A549 (cell line): ENCODE results near the gene NDC80. TPM values are rescaled to one million over a fixed set of nuclear protein-coding genes. Genes with fewer than 3 reads are reported as not detected.
A peak's percentile ranks its signal among the peaks of the same experiment; 100 is the strongest.

Source experiments
- BCL3 ChIP-seq: fragments of >200 bp; sonication (Bioruptor Twin); formaldehyde crosslinking; IDR thresholded peaks from 3 replicates; pipeline ENCODE4 v1.6.1; 2016
- CHD2 ChIP-seq: fragments of 150-350 bp; IDR thresholded peaks from 2 replicates; pipeline ENCODE4 v1.6.1; 2014; ENCODE audit warnings: low read length; ENCODE audit not compliant: partially characterized antibody
- CHD4 ChIP-seq: fragments of 200-600 bp; sonication (generic); IDR thresholded peaks from 2 replicates; pipeline ENCODE4 v1.6.1; 2016; ENCODE audit warnings: antibody characterized with exemption, mild to moderate bottlenecking, borderline replicate concordance
- FOSL2 ChIP-seq, 2 experiments: fragments of 450-650 bp in 1 of 2; fragments of >200 bp in 1 of 2; sonication (Bioruptor Twin) in 1 of 2; formaldehyde crosslinking; IDR thresholded peaks; 2 replicates each; pipeline versions ENCODE4 v1.5.0 to v1.6.1; 2016 to 2020; ENCODE audit warnings: mild to moderate bottlenecking in 1 of 2, moderate library complexity in 1 of 2
- FOXS1 ChIP-seq: fragments of 250-450 bp; sonication (Bioruptor Pico); IDR thresholded peaks from 2 replicates; pipeline ENCODE4 v1.5.0; 2020; ENCODE audit warnings: mild to moderate bottlenecking, moderate library complexity
- HES2 ChIP-seq: fragments of >200 bp; sonication (Bioruptor Twin); formaldehyde crosslinking; IDR thresholded peaks from 2 replicates; pipeline ENCODE4 v1.6.1; 2016
- HEYL ChIP-seq: fragments of 250-450 bp; sonication (Bioruptor Pico); IDR thresholded peaks from 2 replicates; pipeline ENCODE4 v1.8.0; 2021; ENCODE audit warnings: mild to moderate bottlenecking, moderate library complexity
- HMGXB4 ChIP-seq: fragments of 250-450 bp; sonication (Bioruptor Pico); IDR thresholded peaks from 2 replicates; pipeline ENCODE4 v1.5.0; 2021; ENCODE audit warnings: mild to moderate bottlenecking, moderate library complexity, borderline replicate concordance
- HOXA7 ChIP-seq: fragments of 250-450 bp; sonication (Bioruptor Pico); IDR thresholded peaks from 2 replicates; pipeline ENCODE4 v1.5.0; 2020; ENCODE audit warnings: mild to moderate bottlenecking, moderate library complexity
- JUN ChIP-seq, 2 experiments: fragments of >200 bp; sonication (Bioruptor Twin); formaldehyde crosslinking; IDR thresholded peaks; 2 replicates in 1 of 2; 3 replicates in 1 of 2; pipeline ENCODE4 v1.6.1; 2016 to 2017
- JUNB ChIP-seq: fragments of >200 bp; sonication (Bioruptor Twin); formaldehyde crosslinking; IDR thresholded peaks from 2 replicates; pipeline ENCODE4 v1.6.1; 2016
- MAZ ChIP-seq: fragments of 150-350 bp; IDR thresholded peaks from 2 replicates; pipeline ENCODE4 v1.6.1; 2014; ENCODE audit warnings: antibody characterized with exemption, low read depth, low read length, borderline replicate concordance
- PBX3 ChIP-seq: IDR thresholded peaks from 2 replicates; pipeline ENCODE4 v1.6.1; 2012
- POLR2AphosphoS2 ChIP-seq: conservative IDR thresholded peaks from 2 replicates; pipeline ENCODE4 v1.6.1; 2012; ENCODE audit warnings: low read length, improper control_type of control experiment, inconsistent platforms
- RCOR1 ChIP-seq: fragments of 150-350 bp; IDR thresholded peaks from 2 replicates; pipeline ENCODE4 v1.6.1; 2014; ENCODE audit warnings: antibody characterized with exemption, low read length, low read depth
- REST ChIP-seq: fragments of 200-600 bp; sonication (generic); IDR thresholded peaks from 2 replicates; pipeline ENCODE4 v1.6.1; 2016; ENCODE audit warnings: antibody characterized with exemption, mild to moderate bottlenecking, moderate library complexity
- RFX5 ChIP-seq: fragments of 450-650 bp; IDR thresholded peaks from 2 replicates; pipeline ENCODE4 v1.7.1; 2014; ENCODE audit warnings: antibody characterized with exemption, mild to moderate bottlenecking, moderate library complexity
- RNF2 ChIP-seq: fragments of 200-600 bp; sonication (generic); IDR thresholded peaks from 2 replicates; pipeline ENCODE4 v1.6.1; 2016; ENCODE audit warnings: low read depth, mild to moderate bottlenecking, antibody characterized with exemption, moderate library complexity, borderline replicate concordance
- SREBF2 ChIP-seq: fragments of 450-650 bp; IDR thresholded peaks from 2 replicates; pipeline ENCODE4 v1.6.1; 2014; ENCODE audit warnings: mild to moderate bottlenecking, moderate library complexity
- USF2 ChIP-seq: fragments of 450-650 bp; IDR thresholded peaks from 2 replicates; pipeline ENCODE4 v1.6.1; 2014; ENCODE audit warnings: antibody characterized with exemption
- ZC3H11A ChIP-seq: fragments of 450-650 bp; IDR thresholded peaks from 2 replicates; pipeline ENCODE4 v1.6.1; 2014; ENCODE audit warnings: antibody characterized with exemption, mild to moderate bottlenecking
- ZNF302 ChIP-seq: fragments of 250-450 bp; sonication (Bioruptor Pico); IDR thresholded peaks from 2 replicates; pipeline ENCODE4 v1.9.0; 2021; ENCODE audit warnings: inconsistent platforms, mild to moderate bottlenecking, moderate library complexity
- polyA plus RNA-seq, 4 experiments: library from polyadenylated mRNA; depleted of rRNA in 3 of 4; stranded (reverse); fragments of >200 nt; fragmentation: RNase III in 1 of 4; extraction: RNeasy Plus Mini Kit Qiagen cat#74134 plus additional on column Dnase treatment in 1 of 4; gene quantifications; 2 replicates in 3 of 4; 3 replicates in 1 of 4; pipeline ENCODE4 v1.2.3, GENCODE V29; 2011 to 2017

The NDC80 gene
- polyA plus RNA-seq, 2 of the 4 experiments (the other 2 are of a cell fraction) = 11.1 to 20.2 TPM

GRCh38 chr18:2571200-2572170 lies at the start of gene NDC80, which contains the start of gene METTL4 (continued):
- no peak for TF ChIP-seq REST
- TF ChIP-seq JUN (IDR thresholded peaks at IDR 0.05) = peak in 1 of 2 experiments; percentile 78; a peak in 3 of 5 replicates
- no peak for TF ChIP-seq POLR2AphosphoS2
- TF ChIP-seq PBX3 = no peak
- TF ChIP-seq RCOR1 = no peak
- no peak for TF ChIP-seq CHD4
- no peak for TF ChIP-seq CHD2
- no peak for TF ChIP-seq BCL3
- TF ChIP-seq USF2 = no peak
- TF ChIP-seq ZNF302 (CRISPR knock-in tag) = no peak
- no peak for TF ChIP-seq RNF2
- TF ChIP-seq FOSL2 (IDR thresholded peaks at IDR 0.05) = no peak
- TF ChIP-seq FOSL2 (CRISPR knock-in tag; IDR thresholded peaks at IDR 0.05) = peak; percentile 29; the same call in 1 of the 2 replicates
- no peak for TF ChIP-seq HOXA7
- TF ChIP-seq HES2 = no peak
- no peak for TF ChIP-seq ZC3H11A
- TF ChIP-seq SREBF2 = no peak
- no peak for TF ChIP-seq MAZ
- no peak for TF ChIP-seq JUNB
- TF ChIP-seq HMGXB4 (CRISPR knock-in tag) = no peak
- no peak for TF ChIP-seq RFX5
- TF ChIP-seq HEYL (CRISPR knock-in tag) = no peak
- TF ChIP-seq FOXS1 (CRISPR knock-in tag) = no peak
